ENCODE results near the gene UTS2R.
"Not testable (repeated sequence)": the region's sequence is repeated elsewhere in the genome, so short reads cannot be mapped to it uniquely, and the experiment has no call there.

UTS2R gene

GRCh38 chr17:82355770-82356427 is 15.7 kb upstream of the UTS2R start:
- DNase-seq: no peak

DNA sequence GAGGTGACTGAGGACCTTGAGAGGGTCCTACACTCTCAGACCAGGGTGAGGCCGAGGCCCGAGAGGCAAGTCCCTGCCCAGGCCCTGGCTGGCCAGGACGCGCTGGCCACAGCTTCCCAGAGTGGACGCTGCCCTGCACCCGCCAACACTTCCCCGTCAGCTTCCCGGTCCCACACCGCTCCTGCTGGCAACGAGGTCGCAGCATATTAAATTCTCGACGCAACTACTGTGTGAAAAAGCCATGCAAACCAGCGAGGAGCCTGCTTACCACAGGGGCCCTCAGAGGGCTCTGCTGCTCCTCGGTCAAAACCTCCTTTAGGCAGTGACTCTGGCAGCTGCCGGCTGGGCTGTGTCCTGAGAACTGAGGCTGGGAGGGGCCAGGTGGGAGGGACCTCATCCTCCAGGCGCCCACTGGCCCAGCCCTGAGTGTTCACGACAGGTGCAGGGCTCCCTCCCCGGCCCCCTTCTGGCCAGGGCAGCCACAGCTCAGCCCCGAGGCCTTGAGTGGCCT is 14.7 kb upstream of the UTS2R start:
- no peak for DNase-seq

DNA sequence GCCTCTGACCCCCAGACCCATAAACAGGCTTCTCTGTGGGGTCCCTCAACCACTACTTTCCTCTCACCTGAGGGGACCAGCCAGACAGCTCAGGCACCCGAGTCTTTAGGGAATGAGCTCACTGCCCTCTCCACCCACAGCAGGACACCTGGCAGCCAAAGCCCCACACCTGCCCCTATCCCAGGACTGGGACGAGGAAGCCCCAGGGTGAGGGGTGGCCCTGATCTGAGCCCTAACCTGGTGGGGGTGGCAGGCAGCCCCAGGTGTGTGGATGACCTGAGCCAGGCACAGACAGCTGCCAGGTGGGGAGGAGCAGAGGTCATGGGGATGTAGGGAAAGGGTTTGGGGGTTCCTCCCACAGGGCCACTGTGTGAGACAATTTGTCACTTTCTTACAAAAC is 14.2 kb upstream of the UTS2R start:
- no peak for DNase-seq

GRCh38 chr17:82358465-82359350 is 12.9 kb upstream of the UTS2R start, which contains the start of gene TEX19:
TEX19 (plus strand) TSS chr17:82359247; CDS start chr17:82362151, 2,904 bp downstream.
- DNase-seq: peak; percentile 59

GRCh38 chr17:82359451-82360074 is 12.0 kb upstream of the UTS2R start:
- not testable (repeated sequence) for DNase-seq

GRCh38 chr17:82361885-82362633 is 9.5 kb upstream of the UTS2R start:
- no peak for DNase-seq

DNA sequence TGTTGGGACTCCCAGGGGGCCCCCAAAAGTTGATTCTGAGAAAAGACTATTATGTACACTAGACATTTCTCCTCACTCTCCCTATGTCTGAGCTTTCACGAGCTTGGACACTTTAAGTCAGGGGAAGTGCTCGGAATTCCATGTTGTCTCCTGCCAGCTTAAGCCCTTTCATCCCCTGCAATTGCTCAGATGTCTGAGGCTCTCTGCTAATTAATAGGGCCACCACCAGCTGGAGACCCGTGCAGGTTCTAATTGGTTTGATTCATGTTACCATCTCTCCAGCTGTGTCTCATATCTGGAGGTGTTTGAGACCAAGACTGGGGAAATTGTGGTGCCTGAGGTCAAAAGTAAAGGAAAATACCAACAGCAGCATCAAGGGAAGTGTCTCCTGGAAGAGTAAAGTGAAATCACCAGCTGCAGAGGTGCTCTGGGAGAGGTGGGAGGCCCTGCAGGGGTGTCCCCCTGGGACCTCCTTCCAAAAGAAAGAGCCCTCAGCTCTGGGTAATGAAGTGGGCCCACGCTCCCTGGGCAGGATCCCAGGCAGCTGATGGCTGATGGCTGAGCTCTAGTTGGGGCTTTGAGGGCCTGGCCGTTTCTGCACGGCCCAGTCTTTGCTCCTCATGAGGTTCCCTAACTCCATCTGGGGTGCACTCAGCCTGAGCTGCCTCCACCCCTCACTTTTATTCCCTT is 5.8 kb upstream of the UTS2R start:
- DNase-seq: peak; percentile 57

DNA sequence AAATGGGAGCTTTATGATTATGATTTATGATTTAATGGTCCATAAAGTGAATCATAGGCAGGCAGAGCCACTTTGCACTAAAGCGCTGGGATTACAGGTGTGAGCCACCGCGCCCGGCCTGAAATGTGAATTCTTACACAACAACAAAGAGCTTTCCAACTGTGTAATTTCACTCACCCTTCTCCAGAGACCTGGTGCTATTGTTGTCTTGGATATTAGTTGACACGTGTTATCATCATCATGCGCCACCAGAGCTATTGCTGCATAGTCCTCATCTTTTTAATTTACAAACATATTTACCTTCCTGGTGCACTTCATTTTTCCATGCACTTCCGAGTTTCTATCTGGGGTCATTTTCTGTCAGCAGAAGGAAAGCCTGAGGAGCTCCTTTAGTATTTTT is 4.8 kb upstream of the UTS2R start:
- no peak for DNase-seq

DNA sequence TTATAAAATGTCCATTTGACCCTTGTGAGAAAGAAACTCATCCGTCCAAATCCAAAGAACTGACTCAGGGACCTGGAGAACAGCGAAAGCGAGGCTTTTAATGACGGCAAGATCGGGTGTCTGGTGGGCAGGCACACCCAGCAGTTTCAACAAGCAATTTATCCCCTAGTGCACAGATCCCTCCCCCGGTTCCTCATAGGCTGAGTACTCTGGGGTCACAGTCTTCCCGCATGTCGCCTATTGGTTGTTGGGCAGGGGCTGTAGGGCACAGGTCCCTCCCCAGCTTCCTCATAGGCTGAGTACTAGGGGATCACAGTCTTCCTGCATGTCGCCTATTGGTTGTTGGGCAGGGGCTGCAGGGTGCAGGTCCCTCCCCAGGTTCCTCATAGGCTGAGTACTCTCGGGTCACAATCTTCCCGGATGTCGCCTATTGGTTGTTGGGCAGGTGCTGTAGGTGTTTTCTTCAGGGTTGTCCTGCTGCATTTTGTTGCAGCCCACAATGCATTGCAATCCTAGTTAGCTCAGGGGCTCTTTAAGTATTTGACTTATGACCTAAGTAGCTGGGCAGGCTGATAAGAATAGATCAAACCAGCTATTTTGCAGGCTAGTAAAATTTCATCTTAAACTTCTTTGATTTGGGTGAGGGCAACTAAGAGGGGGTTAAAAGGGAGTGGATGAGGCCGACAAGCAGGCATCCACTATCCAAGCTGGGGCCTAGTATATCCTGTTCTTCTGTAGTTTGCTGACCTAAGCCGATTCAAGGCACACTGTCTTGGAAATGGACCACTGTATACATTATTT is 3.6 kb upstream of the UTS2R start:
- DNase-seq: no peak

DNA sequence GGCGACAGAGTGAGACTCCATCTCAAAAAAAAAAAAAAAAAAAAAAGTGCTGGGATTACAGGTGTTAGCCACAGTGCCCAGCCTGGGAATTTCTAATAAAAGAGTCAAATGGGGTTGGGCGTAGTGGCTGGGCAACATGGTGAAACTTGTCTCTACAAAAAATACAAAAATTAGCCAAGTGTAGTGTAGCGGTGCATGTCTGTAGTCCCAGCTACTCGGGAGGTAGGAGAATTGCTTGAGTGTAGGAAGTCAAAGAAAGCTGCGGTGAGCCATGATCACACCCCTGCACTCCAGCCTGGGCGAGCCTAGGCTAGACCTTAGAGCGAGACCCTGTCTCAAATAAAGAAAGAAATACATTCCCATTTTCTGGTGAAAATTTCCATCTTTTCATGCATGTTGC is 2.4 kb upstream of the UTS2R start:
- no peak for DNase-seq

DNA sequence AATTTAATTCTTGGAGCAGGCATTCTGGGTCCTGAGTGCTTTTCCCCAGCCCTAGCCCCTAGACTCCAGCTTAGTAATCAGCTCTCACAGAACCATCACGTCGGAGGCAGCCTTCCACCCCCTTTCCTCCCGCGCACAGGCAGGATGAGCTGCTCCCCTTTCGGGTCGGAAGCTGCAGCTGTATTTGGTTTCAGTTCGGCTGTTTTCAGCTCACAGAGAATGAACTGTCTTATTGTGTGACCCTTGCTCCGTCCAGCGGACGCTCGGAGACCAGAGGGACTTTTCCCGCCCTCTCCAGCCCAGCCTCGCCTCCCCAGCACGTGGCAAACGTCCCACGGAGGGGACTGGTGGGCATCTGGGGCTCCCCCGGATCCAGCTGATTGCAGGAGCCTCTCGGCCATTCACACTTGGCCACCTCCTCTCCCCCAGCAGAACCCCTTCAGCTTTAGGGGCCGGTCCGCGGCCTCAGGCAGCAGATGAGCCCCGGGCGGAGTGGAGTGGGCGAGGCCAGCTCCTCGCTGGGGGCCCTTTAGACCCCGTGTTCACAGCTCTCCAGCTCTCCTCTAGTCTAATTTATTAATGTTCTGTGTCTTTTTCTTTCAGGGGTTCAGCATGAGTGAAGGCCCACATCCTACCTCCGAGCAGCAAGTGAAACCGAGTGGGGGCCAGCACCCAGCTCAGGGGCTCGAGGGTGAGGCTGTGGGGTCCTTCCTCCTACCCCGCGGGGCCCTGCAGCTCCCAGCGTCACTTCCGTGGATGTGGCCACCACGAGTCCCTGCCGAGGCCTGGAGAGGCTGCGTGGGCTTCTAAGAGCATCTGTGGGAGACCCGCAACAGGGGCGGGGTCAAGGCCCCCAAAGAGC is 863 bp upstream of the UTS2R start:
- DNase-seq: no peak

GRCh38 chr17:82372249-82373071 is 895 bp downstream of the UTS2R start:
- no peak for DNase-seq

DNA sequence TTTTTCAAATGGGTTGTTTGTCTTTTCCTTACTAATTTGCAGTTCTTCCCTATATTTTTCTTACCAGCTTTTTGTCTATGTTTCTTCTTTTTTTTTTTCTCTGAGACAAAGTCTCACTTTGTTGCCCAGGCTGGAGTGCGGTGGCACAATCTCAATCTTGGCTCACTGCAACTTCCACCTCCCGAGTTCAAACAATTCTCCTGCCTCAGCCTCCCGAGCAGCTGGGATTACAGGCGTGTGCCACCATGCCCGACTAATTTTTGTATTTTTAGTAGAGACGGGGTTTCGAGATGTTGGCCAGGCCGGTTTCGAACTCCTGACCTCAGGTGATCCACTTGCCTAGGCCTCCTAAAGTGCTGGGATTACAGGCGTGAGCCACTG is 1.5 kb downstream of the UTS2R start:
- DNase-seq: not testable (repeated sequence)

DNA sequence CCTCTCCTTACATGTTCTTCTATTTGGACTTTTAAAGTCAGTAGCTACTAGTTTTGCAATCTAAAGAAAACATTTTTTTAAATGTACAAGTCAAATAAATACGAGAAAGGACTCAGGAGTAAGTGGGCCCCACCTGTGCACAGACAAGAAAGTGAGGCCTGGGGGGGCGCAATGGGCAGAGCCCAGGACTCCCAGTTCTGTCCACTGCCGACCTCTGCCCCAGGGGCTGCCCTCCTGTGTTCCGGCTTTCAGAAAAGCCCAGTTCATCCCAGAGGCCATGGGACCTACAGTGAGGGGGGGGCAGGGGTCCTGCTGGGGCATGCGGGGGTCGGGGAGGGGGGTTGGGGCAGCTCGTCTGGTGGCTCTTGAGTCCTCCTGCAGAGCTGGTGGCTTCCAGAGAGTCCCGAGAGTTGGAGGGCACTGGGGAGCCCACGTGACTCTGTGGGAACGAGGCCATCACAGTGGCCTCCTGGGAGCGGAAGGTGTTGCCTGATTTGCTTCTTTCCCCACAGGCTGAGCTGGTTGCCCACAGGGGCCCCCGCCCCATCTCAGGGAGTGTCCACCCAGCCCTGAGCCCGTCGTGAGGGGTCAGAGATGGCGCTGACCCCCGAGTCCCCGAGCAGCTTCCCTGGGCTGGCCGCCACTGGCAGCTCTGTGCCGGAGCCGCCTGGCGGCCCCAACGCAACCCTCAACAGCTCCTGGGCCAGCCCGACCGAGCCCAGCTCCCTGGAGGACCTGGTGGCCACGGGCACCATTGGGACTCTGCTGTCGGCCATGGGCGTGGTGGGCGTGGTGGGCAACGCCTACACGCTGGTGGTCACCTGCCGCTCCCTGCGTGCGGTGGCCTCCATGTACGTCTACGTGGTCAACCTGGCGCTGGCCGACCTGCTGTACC is 2.4 kb downstream of the UTS2R start:
- DNase-seq: no peak

GRCh38 chr17:82374626-82375331 is 3.2 kb downstream of the UTS2R start:
- DNase-seq: no peak

DNA sequence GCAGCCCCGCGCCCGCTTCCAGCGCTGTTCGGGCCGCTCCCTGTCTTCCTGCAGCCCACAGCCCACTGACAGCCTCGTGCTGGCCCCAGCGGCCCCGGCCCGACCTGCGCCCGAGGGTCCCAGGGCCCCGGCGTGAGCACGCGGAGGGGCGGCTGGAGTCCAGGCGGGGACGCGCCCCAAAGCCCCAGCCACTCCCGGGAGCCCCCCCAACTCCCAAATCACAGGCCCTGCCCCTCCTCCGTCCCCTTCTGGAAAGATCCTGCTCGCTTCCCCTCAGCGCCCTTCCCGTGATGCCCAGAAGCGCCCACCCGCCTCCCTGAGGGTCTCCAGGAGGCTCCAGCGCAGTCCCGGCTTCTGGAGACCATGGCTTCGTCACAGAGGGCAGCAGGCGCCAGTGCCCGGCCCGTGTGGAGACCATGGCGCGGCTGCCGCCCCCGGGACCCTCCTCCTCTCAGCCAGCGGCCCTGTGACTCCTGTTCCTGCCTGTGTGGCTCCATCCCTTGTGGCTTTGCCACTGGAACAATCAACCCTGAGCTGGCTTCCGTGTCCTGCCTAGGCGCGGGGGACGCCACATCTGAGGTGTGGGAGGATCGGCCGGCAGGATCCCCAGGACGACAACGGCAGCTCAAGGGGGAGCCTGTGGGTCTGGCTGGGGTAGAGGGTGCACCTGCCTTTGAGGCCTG is 3.9 kb downstream of the UTS2R start:
- DNase-seq: no peak
